ENCODE data around the gene CAMK1.

DNA sequence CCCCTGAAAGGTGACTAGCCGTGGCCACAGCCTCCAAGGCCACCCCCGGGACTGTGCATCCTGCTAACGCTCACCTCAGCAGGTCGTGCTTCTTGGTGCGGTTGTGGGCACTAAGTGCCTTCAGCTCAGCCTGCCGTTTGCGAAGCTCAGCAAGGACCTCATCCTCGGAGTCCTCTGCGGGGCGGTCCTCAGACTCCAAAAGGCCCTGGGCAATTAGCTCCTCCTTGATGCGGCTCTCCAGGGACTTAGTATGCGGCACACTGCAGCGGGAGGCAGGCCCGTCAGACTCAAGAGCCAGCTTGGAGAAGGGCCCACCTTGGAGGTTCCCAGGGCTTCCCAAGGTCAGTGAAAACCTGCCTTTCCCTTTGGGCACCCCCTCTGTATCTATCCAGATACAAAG, 14.2 kb upstream of the CAMK1 start:
- TF ChIP-seq, protein P1, sequence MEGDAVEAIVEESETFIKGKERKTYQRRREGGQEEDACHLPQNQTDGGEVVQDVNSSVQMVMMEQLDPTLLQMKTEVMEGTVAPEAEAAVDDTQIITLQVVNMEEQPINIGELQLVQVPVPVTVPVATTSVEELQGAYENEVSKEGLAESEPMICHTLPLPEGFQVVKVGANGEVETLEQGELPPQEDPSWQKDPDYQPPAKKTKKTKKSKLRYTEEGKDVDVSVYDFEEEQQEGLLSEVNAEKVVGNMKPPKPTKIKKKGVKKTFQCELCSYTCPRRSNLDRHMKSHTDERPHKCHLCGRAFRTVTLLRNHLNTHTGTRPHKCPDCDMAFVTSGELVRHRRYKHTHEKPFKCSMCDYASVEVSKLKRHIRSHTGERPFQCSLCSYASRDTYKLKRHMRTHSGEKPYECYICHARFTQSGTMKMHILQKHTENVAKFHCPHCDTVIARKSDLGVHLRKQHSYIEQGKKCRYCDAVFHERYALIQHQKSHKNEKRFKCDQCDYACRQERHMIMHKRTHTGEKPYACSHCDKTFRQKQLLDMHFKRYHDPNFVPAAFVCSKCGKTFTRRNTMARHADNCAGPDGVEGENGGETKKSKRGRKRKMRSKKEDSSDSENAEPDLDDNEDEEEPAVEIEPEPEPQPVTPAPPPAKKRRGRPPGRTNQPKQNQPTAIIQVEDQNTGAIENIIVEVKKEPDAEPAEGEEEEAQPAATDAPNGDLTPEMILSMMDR (IDR thresholded peaks at IDR 0.05): no peak
- TF ChIP-seq EP300 (IDR thresholded peaks at IDR 0.05) (no peak), POLR2AphosphoS5 (IDR thresholded peaks at IDR 0.05) (no peak), POLR2A (IDR thresholded peaks at IDR 0.05) (no peak)
